HG03565 (cell line): ENCODE data around the gene SNX22.

Experiments
- ATAC-seq: cut with Tn5 transposase; IDR thresholded peaks from one replicate; pipeline ENCODE4 v1.9.1; 2021; ENCODE audit warnings: mild to moderate bottlenecking, moderate library complexity; ENCODE audit not compliant: unreplicated experiment

Gene SNX22

GRCh38 chr15:64133623-64134344 lies 17.7 kb upstream of the SNX22 start:
- ATAC-seq: no peak

- no peak for ATAC-seq
These were observed 17.1 kb upstream of the SNX22 start for GRCh38 chr15:64134345-64134829.

GRCh38 chr15:64136347-64136746 lies 15.2 kb upstream of the SNX22 start:
- ATAC-seq: no peak

- no peak for ATAC-seq
These were observed 14.2 kb upstream of the SNX22 start for GRCh38 chr15:64137226-64137833.

- ATAC-seq: no peak
These were observed 13.1 kb upstream of the SNX22 start for GRCh38 chr15:64138331-64138941.

GRCh38 chr15:64141798-64142512 lies 9.6 kb upstream of the SNX22 start:
- ATAC-seq: no peak

- ATAC-seq: no peak
These were observed 8.3 kb upstream of the SNX22 start for GRCh38 chr15:64143276-64143675.

- ATAC-seq: no peak
These were observed 7.4 kb upstream of the SNX22 start for GRCh38 chr15:64144192-64144564.

GRCh38 chr15:64144565-64145281 lies 6.8 kb upstream of the SNX22 start:
- ATAC-seq: peak; percentile 65

- no peak for ATAC-seq
These were observed 5.5 kb upstream of the SNX22 start for GRCh38 chr15:64146041-64146440.

GRCh38 chr15:64146520-64146884 lies 5.0 kb upstream of the SNX22 start:
- ATAC-seq: no peak

GRCh38 chr15:64146885-64147681 lies 4.4 kb upstream of the SNX22 start:
- ATAC-seq: no peak

- ATAC-seq: no peak
These were observed 3.4 kb upstream of the SNX22 start for GRCh38 chr15:64148168-64148567.

GRCh38 chr15:64148581-64148980 lies 3.0 kb upstream of the SNX22 start:
- ATAC-seq: no peak

- no peak for ATAC-seq
These were observed 2.1 kb upstream of the SNX22 start for GRCh38 chr15:64149424-64149823.

GRCh38 chr15:64149893-64150578 lies 1.5 kb upstream of the SNX22 start:
- ATAC-seq: no peak

GRCh38 chr15:64152507-64153387 lies 1.2 kb downstream of the SNX22 start:
- no peak for ATAC-seq

GRCh38 chr15:64153480-64154367 lies 2.2 kb downstream of the SNX22 start:
- peak; percentile 46 for ATAC-seq
